Gastroesophageal sphincter (tissue), 3 donors: ENCODE measurements around the gene ZSCAN5B.

ENCODE experiments used
- CTCF ChIP-seq, 4 experiments: fragments of 200-600 bp in 2 of 4; fragments of 450-650 bp in 2 of 4; sonication (generic) in 1 of 4; IDR thresholded peaks; one replicate each; pipeline ENCODE4 v1.5.1; 2017 to 2019; ENCODE audit warnings: antibody characterized with exemption in 4 of 4, mild to moderate bottlenecking in 2 of 4, moderate library complexity in 2 of 4
- POLR2A ChIP-seq, 2 donors: fragments of 450-650 bp; IDR thresholded peaks; one replicate each; pipeline ENCODE4 v1.6.1; 2017; ENCODE audit warnings: antibody characterized with exemption in 2 of 2, mild to moderate bottlenecking in 2 of 2, moderate library complexity in 1 of 2
- POLR2AphosphoS5 ChIP-seq: sonication (generic); formaldehyde crosslinking; IDR thresholded peaks from one replicate; pipeline ENCODE4 v1.6.1; 2017; ENCODE audit warnings: antibody characterized with exemption

DNA sequence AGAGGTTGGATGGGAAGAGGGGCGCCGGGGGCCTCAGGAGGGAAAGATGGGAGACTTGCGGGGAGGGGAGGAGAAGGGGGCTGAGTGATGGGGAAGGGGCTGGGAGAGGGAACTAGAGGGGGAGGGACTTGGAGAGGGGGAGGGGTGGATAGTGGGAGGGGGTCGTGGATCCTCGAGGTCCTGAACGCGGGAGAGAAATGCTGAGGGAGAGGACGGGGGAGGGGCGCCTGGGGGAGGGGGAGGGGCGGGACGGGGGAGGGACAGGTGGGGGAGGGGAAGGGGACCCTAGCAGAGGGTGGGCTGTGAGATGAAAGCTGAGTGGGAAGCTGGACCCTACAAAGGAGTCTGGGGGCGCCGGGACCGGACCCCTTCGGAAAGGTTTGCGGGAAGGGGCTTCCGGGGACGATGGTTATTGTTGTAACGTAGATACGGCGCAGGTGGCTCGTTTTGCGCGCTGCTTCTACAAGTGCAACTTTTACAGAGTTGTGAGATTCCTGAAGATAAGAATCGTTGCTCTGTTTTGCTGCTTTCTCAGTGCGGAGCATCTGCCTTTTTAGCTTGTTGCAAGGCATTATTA, 56.1 kb downstream of the ZSCAN5B start:
- TF ChIP-seq CTCF (IDR thresholded peaks at IDR 0.05) (no peak), POLR2AphosphoS5 (no peak), POLR2A (IDR thresholded peaks at IDR 0.05) (no peak)
